ENCODE data around the gene IL17C.

GRCh38 chr16:88619859-88620815 is 18.2 kb upstream of the IL17C start:
- TF ChIP-seq PAX8 (IDR thresholded peaks at IDR 0.05) (no peak), TCF12 (IDR thresholded peaks at IDR 0.05; ENCODE audit: low read depth, low read length) (no peak), POLR2A (IDR thresholded peaks at IDR 0.05; ENCODE audit: low read depth, low read length) (no peak), CTCF (IDR thresholded peaks at IDR 0.05 in 2 of 3, conservative IDR thresholded peaks at IDR 0.05 in 1 of 3; ENCODE audit: control insufficient read depth in 2 of 3, extremely low read depth in 1 of 3, insufficient read depth in 1 of 3, low read depth in 3 of 3, low read length in 3 of 3) (no peak), STAT1 (conservative IDR thresholded peaks at IDR 0.05) (no peak), E2F4 (IDR thresholded peaks at IDR 0.05; ENCODE audit: low read depth, low read length) (no peak), CREB1 (IDR thresholded peaks at IDR 0.05; ENCODE audit: low read depth) (no peak)
